Effector CD8-positive, alpha-beta T cell (primary cell): Measurements from ENCODE around the gene ZNF793.

ENCODE experiments used
- DNase-seq: peaks from one replicate; lab custom pipeline; 2025; lab: John Stamatoyannopoulos, UW

The ZNF793 gene

GRCh38 chr19:37565370-37565669 lies 58.6 kb downstream of the ZNF793 start:
- DNase-seq, result no peak

DNA sequence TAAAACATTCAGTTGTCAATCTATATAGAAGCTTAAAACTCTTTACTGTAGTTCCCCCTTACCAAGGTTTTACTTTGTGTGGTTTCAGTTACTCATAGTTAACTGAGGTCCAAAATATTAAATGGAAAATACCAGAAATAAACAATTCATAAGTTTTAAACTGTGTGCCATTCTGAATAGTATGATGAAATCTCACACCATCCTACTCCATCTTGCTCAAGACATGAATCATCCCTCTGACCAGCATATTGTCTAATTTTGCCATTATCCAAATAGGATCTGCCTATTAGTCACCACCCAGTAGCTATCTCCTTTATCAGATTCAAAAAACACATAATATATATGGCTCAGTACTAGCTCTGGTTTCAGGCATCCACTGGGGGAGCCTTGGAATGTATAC lies 65.5 kb downstream of the ZNF793 start:
- DNase-seq, result no peak

- DNase-seq, result no peak
Measured at GRCh38 chr19:37583340-37583739, 76.6 kb downstream of the ZNF793 start.
